GM12865 (cell line): ENCODE results near the gene ITSN1.
"Not testable (repeated sequence)": the region's sequence is repeated elsewhere in the genome, so short reads cannot be mapped to it uniquely, and the experiment has no call there.

Experiments used
- DNase-seq: peaks from one replicate; pipeline ENCODE4 v3.0.0; 2010; ENCODE audit warnings: low read depth
- H3K4me3 ChIP-seq: 2 replicates; pipeline ENCODE4 v1.5.1; 2011; ENCODE audit warnings: mild to moderate bottlenecking, low read depth, low read length, control low read depth
- TF ChIP-seq, protein P1 (sequence below): IDR thresholded peaks from 2 replicates; pipeline ENCODE4 v1.5.1; 2011; ENCODE audit warnings: low read length, control low read depth, low read depth, inconsistent platforms; ENCODE audit not compliant: insufficient read depth; ENCODE audit errors: missing control alignments

ITSN1 gene

GRCh38 chr21:33712022-33712803 lies 69.9 kb downstream of the ITSN1 start:
- peak; percentile 30 for DNase-seq
- H3K4me3 ChIP-seq: no peak overlapping the region
- TF ChIP-seq, protein P1, sequence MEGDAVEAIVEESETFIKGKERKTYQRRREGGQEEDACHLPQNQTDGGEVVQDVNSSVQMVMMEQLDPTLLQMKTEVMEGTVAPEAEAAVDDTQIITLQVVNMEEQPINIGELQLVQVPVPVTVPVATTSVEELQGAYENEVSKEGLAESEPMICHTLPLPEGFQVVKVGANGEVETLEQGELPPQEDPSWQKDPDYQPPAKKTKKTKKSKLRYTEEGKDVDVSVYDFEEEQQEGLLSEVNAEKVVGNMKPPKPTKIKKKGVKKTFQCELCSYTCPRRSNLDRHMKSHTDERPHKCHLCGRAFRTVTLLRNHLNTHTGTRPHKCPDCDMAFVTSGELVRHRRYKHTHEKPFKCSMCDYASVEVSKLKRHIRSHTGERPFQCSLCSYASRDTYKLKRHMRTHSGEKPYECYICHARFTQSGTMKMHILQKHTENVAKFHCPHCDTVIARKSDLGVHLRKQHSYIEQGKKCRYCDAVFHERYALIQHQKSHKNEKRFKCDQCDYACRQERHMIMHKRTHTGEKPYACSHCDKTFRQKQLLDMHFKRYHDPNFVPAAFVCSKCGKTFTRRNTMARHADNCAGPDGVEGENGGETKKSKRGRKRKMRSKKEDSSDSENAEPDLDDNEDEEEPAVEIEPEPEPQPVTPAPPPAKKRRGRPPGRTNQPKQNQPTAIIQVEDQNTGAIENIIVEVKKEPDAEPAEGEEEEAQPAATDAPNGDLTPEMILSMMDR: no peak

DNA sequence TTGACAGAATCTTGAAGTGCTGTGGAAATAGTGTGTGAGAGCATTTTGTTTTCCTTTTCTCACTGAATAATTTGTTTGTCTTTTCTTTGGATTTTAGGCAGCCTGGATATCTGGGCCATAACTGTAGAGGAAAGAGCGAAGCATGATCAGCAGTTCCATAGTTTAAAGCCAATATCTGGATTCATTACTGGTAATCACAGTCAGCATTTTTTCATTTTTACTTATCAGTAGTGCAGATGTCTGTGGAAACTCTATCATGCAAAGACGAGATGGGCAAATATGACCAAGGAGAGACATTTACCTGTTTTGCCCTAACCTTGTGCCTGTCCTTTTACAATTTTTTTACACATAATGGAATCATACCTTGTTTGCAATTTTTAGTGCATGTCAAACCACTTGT lies 78.8 kb downstream of the ITSN1 start:
- H3K4me3 ChIP-seq: no peak overlapping the region
- TF ChIP-seq, protein P1: no peak
- DNase-seq: no peak

DNA sequence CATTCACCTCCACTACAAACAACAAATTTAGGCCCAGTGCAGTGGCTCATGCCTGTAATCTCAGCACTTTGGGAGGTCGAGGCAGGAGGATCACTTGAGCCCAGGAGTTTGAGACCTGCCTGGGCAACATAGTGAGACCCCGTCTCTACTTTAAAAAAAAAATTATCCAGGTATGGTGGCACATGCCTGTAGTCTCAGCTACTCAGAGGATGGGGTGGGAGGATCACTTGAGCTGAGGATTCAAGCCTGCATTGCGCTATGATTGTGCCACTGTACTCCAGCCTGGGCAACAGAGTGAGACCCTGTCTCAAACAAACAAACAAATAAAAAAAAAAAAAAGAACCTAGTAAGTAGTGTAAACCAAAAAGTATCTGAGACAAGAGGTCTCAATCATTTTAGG lies 86.8 kb downstream of the ITSN1 start:
- not testable (repeated sequence) for H3K4me3 ChIP-seq, DNase-seq

- DNase-seq: no peak
- TF ChIP-seq, protein P1: no peak
- no peak overlapping the region for H3K4me3 ChIP-seq
Observed at GRCh38 chr21:33729641-33730040, 87.3 kb downstream of the ITSN1 start.

GRCh38 chr21:33731447-33731846 lies 89.1 kb downstream of the ITSN1 start:
- no peak for DNase-seq
- TF ChIP-seq, protein P1: no peak
- no peak overlapping the region for H3K4me3 ChIP-seq

DNA sequence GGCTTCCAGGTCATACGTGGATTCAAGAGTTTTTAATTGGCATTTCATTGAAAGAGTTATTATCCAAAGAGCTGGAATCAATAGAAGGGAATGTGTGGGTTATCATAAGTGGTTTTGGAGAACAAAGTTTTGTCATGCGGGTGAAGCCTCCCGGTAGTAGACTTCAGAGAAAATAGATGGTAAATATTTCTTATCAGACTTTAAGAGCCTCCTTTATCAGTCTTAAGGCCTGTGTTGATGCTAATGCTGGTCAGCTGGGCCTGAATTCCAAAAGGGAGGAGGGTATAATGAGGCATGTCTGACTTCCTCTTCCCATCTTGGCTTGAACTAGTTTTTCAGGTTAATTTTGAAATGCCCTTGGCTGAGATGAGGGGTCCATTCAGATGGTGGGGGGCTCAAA lies 89.7 kb downstream of the ITSN1 start:
- H3K4me3 ChIP-seq: no peak overlapping the region
- TF ChIP-seq, protein P1: no peak
- no peak for DNase-seq

- H3K4me3 ChIP-seq: no peak overlapping the region
- no peak for DNase-seq
- TF ChIP-seq, protein P1: no peak
Observed at GRCh38 chr21:33733601-33734000, 91.3 kb downstream of the ITSN1 start.
